Measurements from ENCODE around the gene LRRFIP1. TPM values are rescaled to one million over a fixed set of nuclear protein-coding genes. Genes with fewer than 3 reads are reported as not detected.

LRRFIP1 gene
- total and polyA plus RNA-seq, 2 of the 13 experiments (the other 11 are each of a cell fraction or from before 2014, with no cell fraction given) = 15.9 to 40.5 TPM

GRCh38 chr2:237643066-237643465 lies 15.7 kb downstream of the LRRFIP1 start (continued):
- no peak for TF ChIP-seq ATF6 (CRISPR knock-in tag; conservative IDR thresholded peaks at IDR 0.05)
- no peak for TF ChIP-seq NAIF1 (CRISPR knock-in tag; IDR thresholded peaks at IDR 0.05; ENCODE audit: borderline replicate concordance)

GRCh38 chr2:237643582-237644380 lies 16.4 kb downstream of the LRRFIP1 start:
- Histone ChIP-seq H3K27me3 (ENCODE audit: control insufficient read depth in 1 of 2, insufficient read depth in 2 of 2, low read length in 2 of 2) (no peaks in the 10 kb centered on the region), H2AFZ (ENCODE audit: low read length) (no peak overlapping the region), H3K27ac (ENCODE audit: extremely low read length, insufficient read depth, low read length) (no peak overlapping the region), H3K79me2 (ENCODE audit: insufficient read depth, low read length) (no peaks in the 10 kb centered on the region), H3K4me2 (ENCODE audit: low read depth, low read length) (no peak overlapping the region), H4K20me1 (ENCODE audit: insufficient read depth, low read length) (no peaks in the 10 kb centered on the region), H3K4me3 (replicated peaks in 1 of 3; ENCODE audit: insufficient read depth in 1 of 3, low read depth in 2 of 3, low read length in 3 of 3) (no peak overlapping the region), H3K9ac (ENCODE audit: insufficient read depth, low read depth, low read length) (no peak overlapping the region), H3K4me1 (ENCODE audit: insufficient read depth, low read length) (peaks cover 30% of the 10 kb centered on the region), H3K36me3 (replicated peaks in 1 of 2; ENCODE audit: control insufficient read depth in 1 of 2, insufficient read depth in 2 of 2, low read length in 2 of 2) (no peaks in the 10 kb centered on the region), H3K9me3 (ENCODE audit: low read length) (no peaks in the 10 kb centered on the region)
- POLR2A ChIA-PET = no interaction called here
- no peak for FAIRE-seq
- CTCF ChIA-PET (ENCODE audit: low intra/inter-chr PET ratio, low total read pairs) = no interaction called here
- in situ Hi-C loops (cut with HindIII; ENCODE audit: extremely low pct_ligation_motif_present, low pct_unique_long_range_greater_than_20kb) = no loop called here
- intact Hi-C loops (cut with micrococcal nuclease; ENCODE audit: unreplicated experiment) = no loop called here
- no peak for DNase-seq (ENCODE audit: low spot score)
- no peak for ATAC-seq
- TF ChIP-seq HINFP (CRISPR knock-in tag; IDR thresholded peaks at IDR 0.05; ENCODE audit: low read depth) (no peak), ZNF746 (CRISPR knock-in tag; IDR thresholded peaks at IDR 0.05) (no peak), GTF2F1 (IDR thresholded peaks at IDR 0.05; ENCODE audit: low read length) (no peak)
- no TSS peak for BruUV-seq (replicated peaks)
- WGBS (ENCODE audit: low lambda C conversion rate) = 91% methylated on average over 14 of the region's 14 CpGs

Measured in HepG2 (cell line).